IPS-18a (cell line): ENCODE measurements around the gene RNU6-1.

Experiments used
- H3K27ac ChIP-seq: one replicate; pipeline ENCODE4 v1.5.1; 2013; ENCODE audit warnings: low read length
- H3K27me3 ChIP-seq: one replicate; pipeline ENCODE4 v1.6.1; 2013; ENCODE audit warnings: mild to moderate bottlenecking, low read length; ENCODE audit not compliant: control insufficient read depth, insufficient read depth
- H3K36me3 ChIP-seq: one replicate; pipeline ENCODE4 v1.6.1; 2013; ENCODE audit warnings: low read depth, low read length; ENCODE audit not compliant: control insufficient read depth
- H3K4me1 ChIP-seq: one replicate; pipeline ENCODE4 v1.6.1; 2013; ENCODE audit warnings: low read depth, low read length; ENCODE audit not compliant: control insufficient read depth
- H3K4me3 ChIP-seq: one replicate; pipeline ENCODE4 v1.5.1; 2013; ENCODE audit warnings: low read length
- H3K9ac ChIP-seq: one replicate; pipeline ENCODE4 v1.6.1; 2013; ENCODE audit warnings: mild to moderate bottlenecking, low read length, moderate library complexity
- H3K9me3 ChIP-seq: one replicate; pipeline ENCODE4 v1.6.1; 2013; ENCODE audit warnings: low read depth, low read length; ENCODE audit not compliant: control insufficient read depth

Gene RNU6-1

DNA sequence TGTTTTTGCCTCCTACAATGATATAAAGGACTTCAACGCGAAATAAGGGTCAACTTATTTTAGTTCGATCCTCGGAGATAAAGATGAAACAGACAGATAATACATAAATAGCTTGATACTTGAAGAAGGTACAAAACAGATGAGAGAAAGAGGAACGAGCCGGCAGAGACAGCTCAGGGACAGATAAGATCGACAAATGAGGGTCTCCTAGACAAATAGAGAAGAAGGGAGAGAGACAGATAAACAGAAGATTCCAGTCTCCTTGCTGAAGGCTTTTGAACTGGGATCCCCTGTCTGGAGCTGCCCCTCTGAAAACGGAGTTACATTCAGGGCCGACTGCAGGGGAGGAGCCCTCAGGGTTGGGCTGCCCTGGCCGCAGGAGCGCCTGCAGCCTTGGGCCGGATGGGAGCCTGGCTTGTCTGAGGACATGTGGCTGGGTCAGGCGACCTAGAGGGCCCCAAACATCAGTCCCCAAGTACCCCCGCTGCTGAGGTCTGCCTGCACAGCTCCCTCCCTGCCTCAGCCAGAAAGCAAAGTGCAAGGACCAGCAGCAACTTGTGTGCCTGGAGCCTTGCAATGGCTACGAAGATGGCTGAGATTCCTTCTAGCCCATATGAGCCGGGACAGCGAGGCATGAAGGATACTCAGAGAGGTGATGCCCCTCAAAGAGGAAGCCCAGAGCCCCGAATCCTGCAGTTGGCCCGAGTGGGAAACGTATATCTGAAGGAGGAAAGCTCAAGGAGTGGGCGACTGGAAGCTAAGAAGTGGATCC lies 15.5 kb downstream of the RNU6-1 start:
- Histone ChIP-seq H3K36me3 (no peaks in the 10 kb centered on the region), H3K27ac (no peak overlapping the region), H3K4me3 (no peak overlapping the region), H3K9ac (no peak overlapping the region), H3K27me3 (peaks cover 100% of the 10 kb centered on the region), H3K9me3 (no peaks in the 10 kb centered on the region), H3K4me1 (peaks cover 11% of the 10 kb centered on the region)

DNA sequence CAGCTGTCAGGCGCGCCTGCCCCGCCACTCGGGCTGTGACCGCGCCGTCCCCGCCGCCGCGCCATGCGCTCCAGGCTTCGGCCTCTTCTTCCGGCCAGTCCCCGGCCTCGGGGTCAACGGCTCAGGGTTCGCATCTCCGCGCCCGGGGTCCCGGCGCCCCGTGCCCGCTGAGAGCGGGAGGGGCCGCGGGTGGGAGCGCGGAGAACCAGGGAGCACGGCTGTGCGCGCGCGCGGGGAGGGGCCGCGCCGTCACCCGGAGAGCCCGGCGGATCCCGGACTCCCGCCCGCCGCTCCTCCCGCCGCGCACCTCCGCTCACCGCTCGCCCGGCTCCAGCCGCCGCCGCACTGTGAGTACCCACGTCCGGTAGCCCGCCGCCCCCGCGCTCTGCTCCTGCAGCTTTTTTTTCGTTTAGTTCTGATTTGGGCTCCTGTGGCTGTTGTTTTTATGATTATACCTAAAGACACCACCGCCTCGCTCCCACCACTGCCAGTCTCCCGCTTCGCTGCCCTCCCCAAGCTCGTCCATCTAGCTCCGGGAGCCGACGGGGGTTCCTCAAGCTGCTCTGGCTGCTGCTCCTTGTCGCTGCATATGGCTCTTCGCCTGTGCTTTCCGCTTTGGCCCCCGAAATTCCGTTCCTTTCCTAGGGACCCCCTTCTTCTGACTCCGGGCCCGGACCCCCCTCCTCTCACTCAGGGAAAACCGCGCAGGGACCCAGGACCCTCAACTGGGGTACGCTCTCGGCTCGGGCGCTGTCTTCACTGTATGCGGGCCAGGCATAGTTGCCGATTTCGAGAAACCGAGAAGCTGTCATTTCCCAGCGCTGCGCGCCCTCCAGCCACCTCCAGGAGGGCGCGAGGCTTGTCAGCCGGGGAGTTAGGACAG lies 16.3 kb downstream of the RNU6-1 start:
- Histone ChIP-seq H3K4me3 (no peak overlapping the region), H3K9me3 (no peaks in the 10 kb centered on the region), H3K4me1 (peaks cover 8% of the 10 kb centered on the region), H3K27me3 (peaks cover 100% of the 10 kb centered on the region), H3K36me3 (no peaks in the 10 kb centered on the region), H3K27ac (no peak overlapping the region), H3K9ac (no peak overlapping the region)

DNA sequence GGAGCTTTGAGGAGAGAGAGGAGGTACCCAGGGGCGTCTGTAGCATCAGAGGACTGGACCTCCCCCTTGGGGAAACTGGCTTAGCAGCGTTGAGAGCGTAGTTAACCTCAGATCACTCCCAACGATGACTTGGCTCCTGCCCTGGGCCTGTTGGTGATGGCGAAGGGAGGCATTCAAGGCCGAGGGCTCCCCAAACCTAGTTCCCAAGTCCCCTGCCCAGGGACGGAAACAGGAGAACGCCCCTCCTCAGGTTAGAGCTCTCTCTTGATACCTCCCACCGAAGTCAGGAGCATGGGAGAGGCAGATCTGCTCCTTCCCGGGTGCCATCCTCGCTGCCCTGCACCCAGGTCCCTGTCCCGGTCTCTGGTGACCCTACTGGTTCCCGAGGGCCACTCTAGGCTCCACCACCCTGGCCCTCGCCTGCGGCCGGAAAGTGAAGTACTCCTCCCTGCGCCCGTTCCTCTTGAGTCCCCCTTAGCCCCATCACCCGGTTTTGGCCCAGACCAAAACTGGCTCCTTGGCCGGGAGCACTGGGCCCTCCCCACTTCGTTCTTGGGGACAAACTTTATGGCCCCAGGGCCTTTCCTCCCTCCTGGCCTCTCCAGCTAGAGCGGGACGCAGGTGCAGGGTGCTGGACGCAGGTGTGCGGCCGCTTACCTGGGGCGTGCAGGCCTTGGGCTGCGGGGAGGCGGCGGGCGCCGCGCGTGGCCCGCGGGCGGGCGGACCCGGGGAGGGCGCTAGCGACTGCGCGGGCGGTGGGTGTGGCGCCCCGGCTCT lies 17.1 kb downstream of the RNU6-1 start:
- Histone ChIP-seq H3K9ac (no peak overlapping the region), H3K27me3 (peaks cover 100% of the 10 kb centered on the region), H3K4me3 (no peak overlapping the region), H3K9me3 (no peaks in the 10 kb centered on the region), H3K4me1 (peaks cover 5% of the 10 kb centered on the region), H3K36me3 (no peaks in the 10 kb centered on the region), H3K27ac (no peak overlapping the region)

DNA sequence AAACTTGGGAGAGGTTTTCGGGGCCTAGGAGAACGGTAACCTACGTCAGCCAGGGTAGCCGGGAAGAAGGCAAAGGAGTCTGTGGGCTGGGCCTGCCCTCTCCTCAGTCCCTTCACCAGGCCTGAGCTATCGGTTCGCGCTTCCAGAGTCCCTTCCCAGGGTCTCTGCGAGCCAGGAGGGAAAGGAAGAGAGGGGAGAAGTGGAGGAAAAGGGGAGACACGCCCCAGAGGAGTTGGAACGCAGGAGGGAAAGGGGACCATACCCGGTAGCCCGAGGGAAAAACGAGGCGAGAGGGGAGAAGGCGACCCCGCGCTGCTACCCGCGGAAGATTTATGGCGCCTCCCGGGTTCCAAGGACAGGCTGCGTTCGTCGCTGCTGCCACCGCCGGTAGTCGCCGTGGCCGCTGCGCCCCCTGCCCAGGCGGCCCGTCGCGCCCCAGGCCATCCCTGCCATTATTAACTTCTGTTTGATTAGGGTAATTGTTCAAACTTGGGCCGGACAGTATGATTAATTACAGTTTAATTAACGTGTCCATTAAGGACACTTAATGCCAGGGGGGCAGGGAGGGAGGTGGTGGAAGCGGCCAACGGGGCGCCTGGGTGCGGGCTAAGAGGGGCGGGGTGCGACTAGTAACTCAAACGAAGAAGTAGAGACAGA lies 17.9 kb downstream of the RNU6-1 start:
- Histone ChIP-seq H3K36me3 (no peaks in the 10 kb centered on the region), H3K9me3 (no peaks in the 10 kb centered on the region), H3K4me1 (peaks cover 5% of the 10 kb centered on the region), H3K9ac (no peak overlapping the region), H3K27me3 (peaks cover 100% of the 10 kb centered on the region), H3K27ac (no peak overlapping the region), H3K4me3 (no peak overlapping the region)

DNA sequence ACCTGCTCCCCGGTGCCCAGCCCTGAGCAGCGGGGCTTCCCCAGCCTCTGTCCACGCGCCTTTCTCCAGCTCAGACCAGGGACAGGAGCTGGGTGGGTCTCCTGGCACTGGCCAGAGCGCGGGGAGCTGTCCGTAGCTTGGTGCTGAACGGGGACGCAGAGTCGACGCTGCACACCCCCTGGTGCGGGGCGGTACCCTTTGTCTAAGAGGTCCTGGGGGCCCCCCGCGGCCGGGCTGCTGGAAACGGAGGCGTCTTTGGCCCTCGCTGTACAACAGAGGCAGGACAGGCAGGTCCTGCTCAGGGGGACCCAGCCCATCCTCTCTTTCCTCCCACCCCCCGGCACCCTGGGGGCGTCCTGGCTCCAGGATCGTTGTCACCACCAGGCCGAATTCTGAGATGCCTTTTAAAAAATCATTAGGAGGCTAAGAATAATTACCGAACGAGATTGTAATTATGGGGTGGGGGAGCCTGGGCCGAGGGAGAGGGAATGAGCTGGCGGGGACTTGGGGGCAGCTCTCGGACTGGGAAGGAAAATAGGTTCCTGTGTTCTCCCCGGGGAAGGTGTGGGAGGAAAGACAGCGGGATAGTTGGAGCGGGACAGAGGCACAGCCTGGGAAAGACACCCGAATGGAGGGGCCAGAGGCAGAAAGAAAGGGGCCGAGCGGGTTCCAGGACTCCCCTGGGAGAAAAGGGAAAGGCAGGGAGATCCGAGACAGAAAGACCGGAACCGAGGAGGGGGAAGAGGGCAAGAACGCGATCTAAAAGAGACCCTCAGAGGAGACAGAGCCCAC lies 18.7 kb downstream of the RNU6-1 start:
- Histone ChIP-seq H3K36me3 (no peaks in the 10 kb centered on the region), H3K9me3 (no peaks in the 10 kb centered on the region), H3K4me3 (no peak overlapping the region), H3K27ac (no peak overlapping the region), H3K9ac (no peak overlapping the region), H3K27me3 (peaks cover 99% of the 10 kb centered on the region), H3K4me1 (peaks cover 5% of the 10 kb centered on the region)

DNA sequence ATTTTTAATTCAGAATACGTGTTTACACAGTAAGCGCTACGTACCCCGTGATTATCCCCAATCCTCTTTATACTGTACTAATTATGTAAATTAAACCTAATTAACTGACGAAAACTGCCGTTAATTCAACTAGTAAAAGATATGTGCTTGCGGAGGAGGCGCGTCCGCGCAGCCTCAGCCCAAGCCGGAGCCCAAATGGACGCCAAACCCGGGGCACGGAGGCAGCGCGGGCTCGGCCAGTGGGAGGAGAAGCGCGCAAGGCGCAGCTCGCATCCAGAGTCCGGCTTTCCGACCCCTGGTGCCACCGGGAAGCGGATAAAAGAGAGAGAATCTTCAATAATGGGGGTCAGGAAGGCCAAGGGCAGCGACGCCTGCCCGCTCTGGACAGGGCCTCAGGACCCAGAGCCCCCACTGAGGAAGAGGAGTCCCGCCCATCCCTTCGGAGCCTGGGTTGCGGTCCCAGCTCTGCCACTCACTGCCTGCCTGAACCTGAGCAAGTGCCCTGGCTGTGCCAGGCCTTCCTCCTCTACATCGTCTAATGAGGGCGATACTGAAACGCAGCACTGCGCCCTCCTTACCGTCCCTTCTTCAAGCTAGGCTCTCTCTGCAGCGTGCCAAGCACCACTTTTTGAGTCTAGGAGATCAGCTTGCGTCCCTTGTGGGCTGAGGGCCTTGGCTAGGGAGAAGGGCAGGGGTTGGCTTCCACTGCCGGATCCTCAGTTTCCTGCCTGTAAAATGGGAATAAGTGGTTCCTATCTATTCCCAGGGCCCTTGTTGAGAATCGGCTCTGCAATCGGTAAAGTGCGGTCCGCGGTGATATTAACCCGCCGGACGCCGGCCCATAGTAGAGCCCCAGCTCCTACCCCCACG lies 19.5 kb downstream of the RNU6-1 start:
- H3K27me3 ChIP-seq, result peaks cover 91% of the 10 kb centered on the region
- peaks cover 5% of the 10 kb centered on the region for H3K4me1 ChIP-seq
- H3K9ac ChIP-seq, result no peak overlapping the region
- no peak overlapping the region for H3K27ac ChIP-seq
- no peaks in the 10 kb centered on the region for H3K36me3 ChIP-seq
- no peaks in the 10 kb centered on the region for H3K9me3 ChIP-seq
- peak overlapping the region; percentile 28 for H3K4me3 ChIP-seq

DNA sequence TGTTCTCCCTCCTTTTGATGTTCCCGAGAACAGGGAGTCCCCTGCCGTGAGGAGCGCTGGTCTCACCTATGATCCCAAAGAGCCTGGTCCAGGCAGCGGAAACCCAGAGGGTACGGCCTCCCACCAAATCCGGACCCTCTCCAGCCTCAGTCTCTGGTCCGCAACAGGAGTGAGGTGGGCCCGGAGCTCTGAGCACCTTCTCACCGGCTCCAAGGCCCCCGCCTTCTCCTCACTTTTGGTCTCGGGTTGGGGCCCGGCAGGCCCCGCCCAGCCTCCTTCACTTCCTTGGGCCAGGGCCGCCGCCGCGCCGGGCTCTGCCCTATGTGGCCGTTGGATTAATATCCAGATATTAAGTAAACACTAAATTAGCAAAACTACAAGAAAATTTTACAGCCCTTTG lies 20.2 kb downstream of the RNU6-1 start:
- Histone ChIP-seq H3K4me3 (peak overlapping the region; percentile 28), H3K27ac (no peak overlapping the region), H3K4me1 (peaks cover 2% of the 10 kb centered on the region), H3K27me3 (peaks cover 84% of the 10 kb centered on the region), H3K36me3 (no peaks in the 10 kb centered on the region), H3K9ac (no peak overlapping the region), H3K9me3 (no peaks in the 10 kb centered on the region)

DNA sequence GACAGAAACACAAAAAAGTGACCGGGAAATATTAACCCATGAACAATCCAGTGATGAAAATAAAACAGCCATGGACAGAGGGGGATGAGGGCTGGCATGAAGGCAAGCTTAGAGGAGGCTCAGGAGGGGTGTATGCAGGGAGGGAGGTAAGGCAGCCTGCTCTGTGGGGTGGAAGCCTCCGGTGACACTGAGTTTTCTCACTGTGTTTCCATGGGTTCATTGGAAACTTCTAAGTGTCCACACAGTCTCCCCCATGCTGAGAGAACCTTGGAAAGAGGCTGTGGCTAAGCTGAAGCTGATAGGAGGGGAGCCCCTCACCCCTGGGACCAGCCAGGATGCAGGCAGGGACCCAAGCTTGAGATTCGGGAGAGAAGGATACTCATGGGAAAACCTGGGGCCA lies 21.4 kb downstream of the RNU6-1 start:
- Histone ChIP-seq H3K4me1 (no peaks in the 10 kb centered on the region), H3K27ac (no peak overlapping the region), H3K27me3 (peaks cover 72% of the 10 kb centered on the region), H3K36me3 (no peaks in the 10 kb centered on the region), H3K9ac (no peak overlapping the region), H3K4me3 (no peak overlapping the region), H3K9me3 (no peaks in the 10 kb centered on the region)

DNA sequence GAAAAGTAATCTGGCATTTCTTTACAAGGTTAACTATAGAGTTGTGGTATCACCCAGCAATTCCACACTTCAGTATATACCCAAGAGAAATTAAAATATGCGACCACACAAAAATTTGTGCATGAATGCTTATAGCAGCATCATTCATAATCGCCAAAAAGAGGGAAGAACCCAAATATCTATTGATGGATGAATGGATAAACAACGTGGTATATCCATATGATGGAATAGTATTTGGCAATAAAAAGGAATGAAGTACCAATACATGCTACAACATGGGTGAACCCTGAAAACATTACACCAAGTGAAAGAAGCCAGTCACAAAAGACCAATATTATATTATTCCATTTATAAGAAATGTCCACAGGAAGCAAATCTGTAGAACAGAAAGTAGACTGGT lies 23.2 kb downstream of the RNU6-1 start:
- Histone ChIP-seq H3K4me3 (no peak overlapping the region), H3K27ac (no peak overlapping the region), H3K27me3 (peaks cover 54% of the 10 kb centered on the region)

DNA sequence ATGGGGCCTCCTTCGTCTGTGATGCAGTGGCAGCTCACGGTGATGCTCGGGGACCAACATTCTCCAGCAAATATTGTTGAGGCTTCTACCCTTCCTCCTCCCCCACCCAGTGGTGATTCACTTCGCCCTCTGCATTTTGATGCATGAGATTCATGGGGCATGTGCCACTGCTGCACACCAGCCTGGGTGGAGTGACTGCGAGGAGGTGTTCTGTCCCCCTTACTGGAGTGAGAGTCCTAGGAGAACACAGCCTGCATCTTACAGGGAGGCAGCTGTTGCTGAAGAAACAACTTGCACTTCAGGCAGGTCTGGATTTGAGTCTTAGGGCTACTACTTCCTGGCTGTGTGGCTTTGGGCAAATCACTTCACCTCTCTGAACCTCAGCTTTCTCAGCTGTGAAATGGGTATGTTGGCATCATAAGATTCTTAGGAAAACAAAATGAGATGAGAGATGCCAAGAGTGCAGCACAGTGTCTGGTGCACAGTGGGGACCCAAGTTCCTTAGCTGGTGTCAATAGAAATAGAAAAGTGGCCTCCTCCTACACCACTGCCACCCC lies 24.7 kb downstream of the RNU6-1 start:
- no peaks in the 10 kb centered on the region for H3K9me3 ChIP-seq
- no peak overlapping the region for H3K4me3 ChIP-seq
- peaks cover 38% of the 10 kb centered on the region for H3K27me3 ChIP-seq
- no peak overlapping the region for H3K27ac ChIP-seq
- no peaks in the 10 kb centered on the region for H3K4me1 ChIP-seq
- no peak overlapping the region for H3K9ac ChIP-seq
- no peaks in the 10 kb centered on the region for H3K36me3 ChIP-seq

More for the DNA sequence above, 23.2 kb downstream of the RNU6-1 start:
- no peaks in the 10 kb centered on the region for H3K4me1 ChIP-seq
- H3K36me3 ChIP-seq, result no peaks in the 10 kb centered on the region
- H3K9ac ChIP-seq, result no peak overlapping the region
- H3K9me3 ChIP-seq, result no peaks in the 10 kb centered on the region
